ENCODE data around the gene NFKBIZ. TPM values are rescaled to one million over a fixed set of nuclear protein-coding genes. Genes with fewer than 3 reads are reported as not detected.

Gene NFKBIZ
- total RNA-seq, 3 donors from 2014 or later = 52.2 to 694 (median 243) TPM

GRCh38 chr3:101852983-101853840, 3.9 kb downstream of the NFKBIZ start:
- intact Hi-C loops (cut with DNase I; ENCODE audit: low total_unique reads) = no loop called here
- H3K36me3 ChIP-seq = peaks cover 10% of the 10 kb centered on the region
- no peak for DNase-seq (ENCODE audit: low spot score in 2 of 2)
- H3K27ac ChIP-seq = peak overlapping the region; percentile 71 to 83
- no peaks in the 10 kb centered on the region for H3K4me1 ChIP-seq
- H3K4me3 ChIP-seq = peak overlapping the region in 2 of 3 donors; percentile 74 to 79
- no peaks in the 10 kb centered on the region for H3K27me3 ChIP-seq
- no peaks in the 10 kb centered on the region for H3K9me3 ChIP-seq
- TF ChIP-seq POLR2A (IDR thresholded peaks at IDR 0.05) (no peak), POLR2AphosphoS5 (IDR thresholded peaks at IDR 0.05) (peak in 2 of 3 donors; percentile 33 to 67)

GRCh38 chr3:101853982-101854381, 4.7 kb downstream of the NFKBIZ start:
- Histone ChIP-seq H3K36me3 (peaks cover 10% of the 10 kb centered on the region), H3K27me3 (no peaks in the 10 kb centered on the region), H3K27ac (peak overlapping the region; percentile 71 to 83), H3K4me1 (no peaks in the 10 kb centered on the region), H3K4me3 (peak overlapping the region in 2 of 3 donors; percentile 74 to 79), H3K9me3 (no peaks in the 10 kb centered on the region)
- no peak for TF ChIP-seq CTCF (IDR thresholded peaks at IDR 0.05)
- no peak for TF ChIP-seq POLR2A (IDR thresholded peaks at IDR 0.05)
- TF ChIP-seq POLR2AphosphoS5 (IDR thresholded peaks at IDR 0.05) = no peak
- DNase-seq (ENCODE audit: low spot score in 2 of 2) = no peak
- intact Hi-C loops (cut with DNase I; ENCODE audit: low total_unique reads) = no loop called here

GRCh38 chr3:101854608-101855304, 5.4 kb downstream of the NFKBIZ start:
- intact Hi-C loops (cut with DNase I; ENCODE audit: low total_unique reads) = no loop called here
- Histone ChIP-seq H3K4me1 (no peaks in the 10 kb centered on the region), H3K27ac (peak overlapping the region; percentile 71 to 83), H3K9me3 (no peaks in the 10 kb centered on the region), H3K4me3 (peak overlapping the region in 2 of 3 donors; percentile 74 to 79), H3K27me3 (no peaks in the 10 kb centered on the region), H3K36me3 (peaks cover 10% of the 10 kb centered on the region)
- no peak for TF ChIP-seq POLR2A (IDR thresholded peaks at IDR 0.05)
- TF ChIP-seq CTCF (IDR thresholded peaks at IDR 0.05) = no peak
- TF ChIP-seq POLR2AphosphoS5 (IDR thresholded peaks at IDR 0.05) = peak in 2 of 3 donors; percentile 14 to 30
- DNase-seq (ENCODE audit: low spot score in 2 of 2) = no peak

GRCh38 chr3:101857301-101857741, 8.0 kb downstream of the NFKBIZ start:
- no peak for DNase-seq (ENCODE audit: low spot score in 2 of 2)
- Histone ChIP-seq H3K4me3 (peak overlapping the region in 2 of 3 donors; percentile 74 to 79), H3K4me1 (no peaks in the 10 kb centered on the region), H3K9me3 (no peaks in the 10 kb centered on the region), H3K27me3 (no peaks in the 10 kb centered on the region), H3K36me3 (peaks cover 10% of the 10 kb centered on the region), H3K27ac (peak overlapping the region; percentile 59 to 71)
- intact Hi-C loops (cut with DNase I; ENCODE audit: low total_unique reads) = no loop called here
- TF ChIP-seq POLR2A (IDR thresholded peaks at IDR 0.05) (no peak), CTCF (IDR thresholded peaks at IDR 0.05) (no peak), POLR2AphosphoS5 (IDR thresholded peaks at IDR 0.05) (peak in 2 of 3 donors; percentile 38 to 49)

- no peak for DNase-seq (ENCODE audit: low spot score in 2 of 2)
- Histone ChIP-seq H3K27ac (peak overlapping the region in 1 of 2 donors; percentile 30), H3K4me1 (no peaks in the 10 kb centered on the region), H3K4me3 (peak overlapping the region in 2 of 3 donors; percentile 17 to 74), H3K27me3 (no peaks in the 10 kb centered on the region), H3K36me3 (peaks cover 6% of the 10 kb centered on the region), H3K9me3 (no peaks in the 10 kb centered on the region)
- intact Hi-C loops (cut with DNase I; ENCODE audit: low total_unique reads) = no loop called here
- no peak for TF ChIP-seq POLR2A (IDR thresholded peaks at IDR 0.05)
- TF ChIP-seq POLR2AphosphoS5 (IDR thresholded peaks at IDR 0.05) = no peak
- no peak for TF ChIP-seq CTCF (IDR thresholded peaks at IDR 0.05)
Observed at GRCh38 chr3:101858464-101859030, 9.2 kb downstream of the NFKBIZ start.
